K562 (cell line): ENCODE results near the gene ACSL3. TPM values are rescaled to one million over a fixed set of nuclear protein-coding genes. Genes with fewer than 3 reads are reported as not detected.

Source experiments
- ATAC-seq: fragments of 200-7000 bp; cut with Tn5 transposase; 3 replicates; pipeline ENCODE4 v1.9.1; 2020; ENCODE audit warnings: moderate library complexity
- BruUV-seq: library from RNA; stranded (reverse); fragments of 400-500 nt; replicated peaks from 2 replicates; lab custom pipeline; 2021; lab: Mats Ljungman, UMichigan
- CTCF ChIA-PET: fragments of 300-600 bp; formaldehyde crosslinking; extraction: SDS; loops from one replicate; lab custom pipeline; 2021; ENCODE audit warnings: low intra/inter-chr PET ratio; lab: Yijun Ruan, JAX
- POLR2A ChIA-PET: fragments of 300-600, 350-650 bp; sonication (Branson Sonifier 250); formaldehyde crosslinking; extraction: SDS; loops from one replicate; lab custom pipeline; 2021; ENCODE audit warnings: antibody characterized with exemption, inconsistent platforms; lab: Yijun Ruan, JAX
- DNase-seq, 4 experiments: peaks; one replicate each; pipeline versions ENCODE4 v3.0.0 to v3.0.0-alpha.2; 2011 to 2018; ENCODE audit warnings: low spot score in 3 of 4, mixed read lengths in 3 of 4; ENCODE audit errors: extremely low read depth in 1 of 4
- FAIRE-seq: peaks from 2 replicates; lab custom pipeline; 2011; peaks lifted over from hg19 to GRCh38; lab: Jason Lieb, UNC
- H2AFZ ChIP-seq: 2 replicates; pipeline ENCODE4 v1.6.0; 2011; ENCODE audit warnings: low read depth, low read length, control low read depth, inconsistent platforms
- H3K27ac ChIP-seq: fragments of 200-600 bp; 3 replicates; pipeline ENCODE4 v1.8.0; 2011; ENCODE audit warnings: low read depth, mild to moderate bottlenecking, control low read depth, inconsistent platforms, low read length, moderate library complexity, mixed read lengths; ENCODE audit errors: extremely low read depth
- H3K27me3 ChIP-seq, 2 experiments: fragments of 300-600 bp in 1 of 2; 2 replicates in 1 of 2; 3 replicates in 1 of 2; pipeline versions ENCODE4 v1.6.0 to v1.8.0; 2011; ENCODE audit warnings: inconsistent platforms in 2 of 2, low read length in 2 of 2, mild to moderate bottlenecking in 1 of 2, mixed read lengths in 1 of 2, moderate library complexity in 1 of 2; ENCODE audit not compliant: control insufficient read depth in 2 of 2, insufficient read depth in 2 of 2
- H3K36me3 ChIP-seq: fragments of 300-600 bp; 3 replicates; pipeline ENCODE4 v1.8.0; 2011; ENCODE audit warnings: mild to moderate bottlenecking, low read length, inconsistent platforms; ENCODE audit not compliant: control insufficient read depth, insufficient read depth
- H3K4me1 ChIP-seq, 2 experiments: fragments of 200-600 bp in 1 of 2; replicated peaks in 1 of 2; 2 replicates in 1 of 2; 3 replicates in 1 of 2; pipeline versions ENCODE4 v1.5.1 to v1.8.0; 2011; ENCODE audit warnings: inconsistent platforms in 2 of 2, low read length in 2 of 2, mild to moderate bottlenecking in 1 of 2, mixed read lengths in 1 of 2, moderate library complexity in 1 of 2; ENCODE audit not compliant: control insufficient read depth in 2 of 2, insufficient read depth in 2 of 2
- H3K4me2 ChIP-seq: 2 replicates; pipeline ENCODE4 v1.6.1; 2011; ENCODE audit warnings: low read length, control low read depth, inconsistent platforms, mixed read lengths; ENCODE audit not compliant: insufficient read depth
- H3K4me3 ChIP-seq: fragments of 200-600 bp; sonication (generic), shearing (Covaris generic); 2 replicates; pipeline ENCODE4 v1.5.1; 2016; ENCODE audit warnings: control low read depth, inconsistent platforms
- H3K79me2 ChIP-seq: fragments of 200-600 bp; 3 replicates; pipeline ENCODE4 v1.8.0; 2011; ENCODE audit warnings: low read length, inconsistent platforms; ENCODE audit not compliant: control insufficient read depth, insufficient read depth
- H3K9ac ChIP-seq, 2 experiments: 2 replicates each; pipeline versions ENCODE4 v1.6.0 to v1.6.1; 2011; ENCODE audit warnings: low read depth in 2 of 2, low read length in 2 of 2, control low read depth in 1 of 2, inconsistent platforms in 1 of 2, mild to moderate bottlenecking in 1 of 2, mixed read lengths in 1 of 2; ENCODE audit not compliant: insufficient read depth in 1 of 2
- H3K9me1 ChIP-seq: one replicate; pipeline ENCODE4 v1.6.0; 2011; ENCODE audit warnings: inconsistent platforms, mild to moderate bottlenecking, low read length, moderate library complexity; ENCODE audit not compliant: control insufficient read depth, insufficient read depth
- H3K9me3 ChIP-seq: replicated peaks from 2 replicates; pipeline ENCODE4 v1.5.1; 2011; ENCODE audit warnings: low read depth, low read length, inconsistent platforms; ENCODE audit not compliant: control insufficient read depth, insufficient read depth
- H4K20me1 ChIP-seq: replicated peaks from 2 replicates; pipeline ENCODE4 v1.6.1; 2011; ENCODE audit warnings: low read length, inconsistent platforms, mixed read lengths; ENCODE audit not compliant: control insufficient read depth, insufficient read depth
- ATF7 ChIP-seq: fragments of 450-650 bp; IDR thresholded peaks from 2 replicates; pipeline ENCODE4 v1.7.1; 2014; ENCODE audit warnings: mild to moderate bottlenecking, moderate library complexity
- CREB1 ChIP-seq, 2 experiments: sonication (generic) in 1 of 2; formaldehyde crosslinking in 1 of 2; IDR thresholded peaks; 2 replicates each; pipeline versions ENCODE4 v1.6.1 to v1.8.0; 2012 to 2022; ENCODE audit warnings: inconsistent platforms in 1 of 2, mild to moderate bottlenecking in 1 of 2, missing genetic modification reagents in 1 of 2, moderate library complexity in 1 of 2
- EHMT2 ChIP-seq: fragments of 450-650 bp; IDR thresholded peaks from 2 replicates; pipeline ENCODE4 v1.6.1; 2018; ENCODE audit warnings: antibody characterized with exemption
- FOXA1 ChIP-seq: fragments of 450-650 bp; IDR thresholded peaks from 2 replicates; pipeline ENCODE4 v1.6.1; 2016; ENCODE audit warnings: mild to moderate bottlenecking, borderline replicate concordance
- FUS ChIP-seq: fragments of 200-400 bp; formaldehyde crosslinking; optimal IDR thresholded peaks from 2 replicates; pipeline ENCODE3; 2017; ENCODE audit warnings: low read depth, low read length
- GATA2 ChIP-seq: sonication (generic); formaldehyde crosslinking; IDR thresholded peaks from 2 replicates; pipeline ENCODE4 v1.4.0; 2020; ENCODE audit warnings: mild to moderate bottlenecking, missing genetic modification reagents
- KAT7 ChIP-seq: sonication (generic); formaldehyde crosslinking; IDR thresholded peaks from 2 replicates; pipeline ENCODE4 v1.8.0; 2022; ENCODE audit warnings: missing genetic modification reagents, mild to moderate bottlenecking, borderline replicate concordance
- KLF1 ChIP-seq: fragments of 450-650 bp; IDR thresholded peaks from 2 replicates; pipeline ENCODE4 v1.6.1; 2016; ENCODE audit warnings: missing genetic modification characterization, missing compliant biosample characterization
- SMARCB1 ChIP-seq: IDR thresholded peaks from 2 replicates; pipeline ENCODE4 v1.6.1; 2011; ENCODE audit warnings: improper control_type of control experiment, low read depth; ENCODE audit not compliant: insufficient read length
- SRSF1 ChIP-seq: fragments of 200-400 bp; formaldehyde crosslinking; IDR thresholded peaks from 2 replicates; pipeline ENCODE4 v1.6.1; 2017; ENCODE audit warnings: mild to moderate bottlenecking, low read depth, low read length, moderate library complexity
- ZNF224 ChIP-seq: sonication (generic); formaldehyde crosslinking; IDR thresholded peaks from 2 replicates; pipeline ENCODE4 v1.8.0; 2022; ENCODE audit warnings: mild to moderate bottlenecking, missing genetic modification reagents
- ZNF76 ChIP-seq: fragments of 250-450 bp; sonication (Bioruptor Pico); IDR thresholded peaks from 2 replicates; pipeline ENCODE4 v1.4.0; 2020; ENCODE audit warnings: mild to moderate bottlenecking, moderate library complexity, borderline replicate concordance
- WGBS: fragments of 100-300 bp; shearing (Covaris generic); methylation state at CpG from one replicate; pipeline ENCODE4 v1.1.6; 2016; ENCODE audit warnings: low coverage, mixed read lengths; ENCODE audit not compliant: insufficient coverage; ENCODE audit errors: missing lambda C conversion rate; 5-methylcytosine and 5-hydroxymethylcytosine counted together
- in situ Hi-C: fragments of 300-500 bp; cut with MboI; formaldehyde crosslinking; loops from 4 replicates; pipeline ENCODE4 v1.15.0; 2018; ENCODE audit warnings: inconsistent platforms, mixed read lengths
- intact Hi-C: fragments of 100-400 bp; cut with micrococcal nuclease; formaldehyde crosslinking; loops from 2 replicates; pipeline ENCODE4 v1.14.2; 2022
- polyA plus RNA-seq, 8 experiments: library from polyadenylated mRNA; depleted of rRNA in 4 of 8; stranded (reverse) in 5 of 8; unstranded in 3 of 8; fragments of >200 nt; fragmentation: Nextera tagmentation in 2 of 8; fragmentation: Illumina TruSeq in 1 of 8; extraction: Ambion mirVana in 2 of 8; extraction: Trizol in 1 of 8; gene quantifications; 2 replicates each; pipeline versions ENCODE4 v1.2.1 to v1.2.3, GENCODE V29; 2011 to 2014; ENCODE audit warnings: inconsistent platforms in 1 of 8, missing spikeins in 1 of 8
- total RNA-seq, 7 experiments: library from RNA; depleted of rRNA in 6 of 7; stranded (reverse); fragments of >200 nt in 6 of 7; fragmentation: Illumina TruSeq in 2 of 7; extraction: Trizol in 2 of 7; gene quantifications; 2 replicates each; pipeline versions ENCODE4 v1.2.1 to v1.2.3, GENCODE V29; 2011 to 2021; ENCODE audit warnings: low replicate concordance in 1 of 7
- TF ChIP-seq, protein P1 (sequence below): IDR thresholded peaks from 2 replicates; pipeline ENCODE4 v1.6.1; 2011; ENCODE audit warnings: borderline replicate concordance, low read depth, mild to moderate bottlenecking, moderate library complexity, low read length; ENCODE audit not compliant: insufficient read depth, poor library complexity, severe bottlenecking
- TF ChIP-seq, protein P2 (sequence below): IDR thresholded peaks from 2 replicates; pipeline ENCODE4 v1.6.1; 2016; ENCODE audit warnings: missing genetic modification characterization, missing compliant biosample characterization

The ACSL3 gene
- total and polyA plus RNA-seq, 9 of the 15 experiments (the other 6 are each of a cell fraction or from before 2014, with no cell fraction given), result 21.3 to 123 (median 85.2) TPM

DNA sequence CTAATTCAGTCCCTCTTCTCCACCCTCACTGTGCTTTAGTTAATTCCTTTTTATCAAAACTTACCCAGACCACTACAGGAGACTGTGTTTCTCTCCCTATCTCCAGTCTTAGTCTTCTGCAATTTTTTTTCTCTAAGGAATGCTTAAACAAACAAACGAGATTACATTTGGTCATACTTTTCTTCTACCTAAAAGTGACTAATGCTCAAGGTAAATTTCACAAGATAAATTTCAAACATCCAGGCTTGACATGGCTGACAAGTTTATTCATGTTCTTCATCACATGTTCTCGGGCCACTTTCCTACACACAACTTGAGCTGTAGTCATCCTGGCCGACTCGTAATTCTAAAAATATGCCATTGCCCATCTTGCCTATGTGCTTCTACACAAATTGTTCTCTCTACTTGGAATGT lies 23.2 kb upstream of the ACSL3 start (continued):
- TF ChIP-seq, protein P1, sequence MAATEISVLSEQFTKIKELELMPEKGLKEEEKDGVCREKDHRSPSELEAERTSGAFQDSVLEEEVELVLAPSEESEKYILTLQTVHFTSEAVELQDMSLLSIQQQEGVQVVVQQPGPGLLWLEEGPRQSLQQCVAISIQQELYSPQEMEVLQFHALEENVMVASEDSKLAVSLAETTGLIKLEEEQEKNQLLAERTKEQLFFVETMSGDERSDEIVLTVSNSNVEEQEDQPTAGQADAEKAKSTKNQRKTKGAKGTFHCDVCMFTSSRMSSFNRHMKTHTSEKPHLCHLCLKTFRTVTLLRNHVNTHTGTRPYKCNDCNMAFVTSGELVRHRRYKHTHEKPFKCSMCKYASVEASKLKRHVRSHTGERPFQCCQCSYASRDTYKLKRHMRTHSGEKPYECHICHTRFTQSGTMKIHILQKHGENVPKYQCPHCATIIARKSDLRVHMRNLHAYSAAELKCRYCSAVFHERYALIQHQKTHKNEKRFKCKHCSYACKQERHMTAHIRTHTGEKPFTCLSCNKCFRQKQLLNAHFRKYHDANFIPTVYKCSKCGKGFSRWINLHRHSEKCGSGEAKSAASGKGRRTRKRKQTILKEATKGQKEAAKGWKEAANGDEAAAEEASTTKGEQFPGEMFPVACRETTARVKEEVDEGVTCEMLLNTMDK, result no peak
- no peak for TF ChIP-seq ZNF76 (CRISPR knock-in tag)
- TF ChIP-seq SMARCB1, result no peak
- no peak for TF ChIP-seq ZNF224 (CRISPR knock-in tag)
- no peak for TF ChIP-seq KAT7
- TF ChIP-seq SRSF1, result no peak

- H3K9me3 ChIP-seq, result no peaks in the 10 kb centered on the region
- peak overlapping the region; percentile 8 for H2AFZ ChIP-seq
- in situ Hi-C loops (no loop called here), intact Hi-C loops (no loop called here)
- no peaks in the 10 kb centered on the region for H3K79me2 ChIP-seq
- no peaks in the 10 kb centered on the region for H3K36me3 ChIP-seq
- ChIA-PET POLR2A (no interaction called here), CTCF (no interaction called here)
- no peak for ATAC-seq
- FAIRE-seq, result no peak
- no peak overlapping the region for H3K4me3 ChIP-seq
- H3K9me1 ChIP-seq, result no peaks in the 10 kb centered on the region
- H3K27me3 ChIP-seq, result no peaks in the 10 kb centered on the region
- no peak overlapping the region for H3K27ac ChIP-seq
- 21% methylated on average over 3 of the region's 3 CpGs for WGBS
- no TSS peak for BruUV-seq
- H3K4me2 ChIP-seq, result no peak overlapping the region
- TF ChIP-seq CREB1 (IDR thresholded peaks at IDR 0.05) (no peak), CREB1 (CRISPR knock-in tag; IDR thresholded peaks at IDR 0.05) (no peak), FUS (no peak), GATA2 (CRISPR knock-in tag) (no peak), KLF1 (no peak), ATF7 (no peak), EHMT2 (no peak), FOXA1 (no peak)
- TF ChIP-seq, protein P2, sequence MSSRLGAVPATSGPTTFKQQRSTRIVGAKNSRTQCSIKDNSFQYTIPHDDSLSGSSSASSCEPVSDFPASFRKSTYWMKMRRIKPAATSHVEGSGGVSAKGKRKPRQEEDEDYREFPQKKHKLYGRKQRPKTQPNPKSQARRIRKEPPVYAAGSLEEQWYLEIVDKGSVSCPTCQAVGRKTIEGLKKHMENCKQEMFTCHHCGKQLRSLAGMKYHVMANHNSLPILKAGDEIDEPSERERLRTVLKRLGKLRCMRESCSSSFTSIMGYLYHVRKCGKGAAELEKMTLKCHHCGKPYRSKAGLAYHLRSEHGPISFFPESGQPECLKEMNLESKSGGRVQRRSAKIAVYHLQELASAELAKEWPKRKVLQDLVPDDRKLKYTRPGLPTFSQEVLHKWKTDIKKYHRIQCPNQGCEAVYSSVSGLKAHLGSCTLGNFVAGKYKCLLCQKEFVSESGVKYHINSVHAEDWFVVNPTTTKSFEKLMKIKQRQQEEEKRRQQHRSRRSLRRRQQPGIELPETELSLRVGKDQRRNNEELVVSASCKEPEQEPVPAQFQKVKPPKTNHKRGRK (tag), result peak; percentile 51; the same call in 1 of the 2 replicates
- H4K20me1 ChIP-seq, result no peaks in the 10 kb centered on the region
- H3K9ac ChIP-seq, result no peak overlapping the region
- no peak for DNase-seq
- peaks cover 0 to 14% of the 10 kb centered on the region in 2 experiments; a peak in 3 of 5 replicates for H3K4me1 ChIP-seq
Measured at GRCh38 chr2:222840060-222840802, 20.6 kb upstream of the ACSL3 start.
